HepG2 (cell line): Measurements from ENCODE around the gene CLEC16A. TPM values are rescaled to one million over a fixed set of nuclear protein-coding genes. Genes with fewer than 3 reads are reported as not detected.
A peak's percentile ranks its signal among the peaks of the same experiment; 100 is the strongest.

ENCODE experiments used
- THAP9 ChIP-seq: sonication (generic); formaldehyde crosslinking; IDR thresholded peaks from 2 replicates; pipeline ENCODE4; 2020; ENCODE audit warnings: missing genetic modification reagents, mild to moderate bottlenecking, borderline replicate concordance
- ZHX2 ChIP-seq, 2 experiments: sonication (generic) in 1 of 2; formaldehyde crosslinking in 1 of 2; IDR thresholded peaks; 2 replicates each; pipeline versions ENCODE4 v1.6.1 to v1.9.0; 2014 to 2022; ENCODE audit warnings: antibody characterized with exemption in 1 of 2, borderline replicate concordance in 1 of 2, inconsistent platforms in 1 of 2, low read depth in 1 of 2, missing genetic modification reagents in 1 of 2
- polyA plus RNA-seq, 8 experiments: library from polyadenylated mRNA; depleted of rRNA in 3 of 8; stranded (reverse) in 7 of 8; unstranded in 1 of 8; fragments of >200 nt; fragmentation: Illumina TruSeq in 4 of 8; extraction: Trizol in 4 of 8; gene quantifications; 2 replicates each; pipeline versions ENCODE4 v1.2.1 to v1.2.3, GENCODE V29; 2011 to 2016; ENCODE audit warnings: low read depth in 4 of 8, missing spikeins in 1 of 8, mixed read lengths in 1 of 8; ENCODE audit not compliant: insufficient read depth in 1 of 8
- total RNA-seq, 5 experiments: library from RNA; depleted of rRNA; stranded (reverse); fragments of >200 nt; fragmentation: Illumina TruSeq; extraction: Trizol; gene quantifications; 2 replicates each; pipeline ENCODE4 v1.2.3, GENCODE V29; 2016; ENCODE audit warnings: low read depth in 1 of 5

Gene CLEC16A
- total and polyA plus RNA-seq, 2 of the 13 experiments (the other 11 are each of a cell fraction or from before 2014, with no cell fraction given), result 8.5 to 10.3 TPM

GRCh38 chr16:11224096-11224893, 279.9 kb downstream of the CLEC16A start (continued):
- TF ChIP-seq ZHX2 (IDR thresholded peaks at IDR 0.05; ENCODE audit: low read depth), result no peak
- TF ChIP-seq ZHX2 (CRISPR knock-in tag; IDR thresholded peaks at IDR 0.05; ENCODE audit: borderline replicate concordance), result 0 out of 2 replicates have a peak, but pooled peaks have one; percentile 45
- peak; percentile 29; the same call in 1 of the 2 replicates for TF ChIP-seq THAP9 (CRISPR knock-in tag)
